Naive B cell (primary cell): ENCODE data around the gene COL27A1. TPM values are rescaled to one million over a fixed set of nuclear protein-coding genes. Genes with fewer than 3 reads are reported as not detected.

Source experiments
- ATAC-seq, 2 donors: fragments of 150-1000 bp; cut with Tn5 transposase; 2 replicates each; pipeline ENCODE4 v1.10.0; 2021; ENCODE audit warnings: low read depth in 2 of 2, mild to moderate bottlenecking in 2 of 2, moderate library complexity in 2 of 2
- DNase-seq: peaks from one replicate; pipeline ENCODE4 v3.0.0; 2022
- H3K27ac Mint-ChIP-seq, 6 donors: one replicate each; pipeline ENCODE4 v1.8.0; 2020 to 2022; ENCODE audit warnings: mild to moderate bottlenecking in 6 of 6, mixed read lengths in 6 of 6, moderate library complexity in 5 of 6, inconsistent platforms in 2 of 6
- H3K27me3 Mint-ChIP-seq, 3 donors: one replicate each; pipeline ENCODE4 v1.8.0; 2021 to 2022; ENCODE audit warnings: mixed read lengths in 3 of 3, mild to moderate bottlenecking in 1 of 3
- H3K36me3 Mint-ChIP-seq, 2 donors: one replicate each; pipeline ENCODE4 v1.8.0; 2020 to 2022; ENCODE audit warnings: mixed read lengths in 2 of 2, inconsistent platforms in 1 of 2, mild to moderate bottlenecking in 1 of 2
- H3K4me1 Mint-ChIP-seq, 3 donors: one replicate each; pipeline ENCODE4 v1.8.0; 2020 to 2022; ENCODE audit warnings: mixed read lengths in 3 of 3, inconsistent platforms in 1 of 3, mild to moderate bottlenecking in 1 of 3, moderate library complexity in 1 of 3
- H3K4me3 Mint-ChIP-seq, 8 donors: one replicate each; pipeline ENCODE4 v1.8.0; 2020 to 2022; ENCODE audit warnings: mild to moderate bottlenecking in 8 of 8, mixed read lengths in 8 of 8, moderate library complexity in 8 of 8, inconsistent platforms in 2 of 8
- H3K9me3 Mint-ChIP-seq, 7 donors: one replicate each; pipeline ENCODE4 v1.8.0; 2020 to 2022; ENCODE audit warnings: mixed read lengths in 7 of 7, mild to moderate bottlenecking in 5 of 7, inconsistent platforms in 2 of 7, moderate library complexity in 1 of 7
- polyA plus RNA-seq, 6 donors: library from polyadenylated mRNA; unstranded; fragments of 300-500 nt; fragmentation: Illumina TruSeq; gene quantifications; one replicate each; pipeline ENCODE4 v1.2.3, GENCODE V29; 2021; ENCODE audit warnings: low read depth in 6 of 6

The COL27A1 gene
- polyA plus RNA-seq, 6 donors from 2014 or later: 0.04 TPM; not detected in 5

DNA sequence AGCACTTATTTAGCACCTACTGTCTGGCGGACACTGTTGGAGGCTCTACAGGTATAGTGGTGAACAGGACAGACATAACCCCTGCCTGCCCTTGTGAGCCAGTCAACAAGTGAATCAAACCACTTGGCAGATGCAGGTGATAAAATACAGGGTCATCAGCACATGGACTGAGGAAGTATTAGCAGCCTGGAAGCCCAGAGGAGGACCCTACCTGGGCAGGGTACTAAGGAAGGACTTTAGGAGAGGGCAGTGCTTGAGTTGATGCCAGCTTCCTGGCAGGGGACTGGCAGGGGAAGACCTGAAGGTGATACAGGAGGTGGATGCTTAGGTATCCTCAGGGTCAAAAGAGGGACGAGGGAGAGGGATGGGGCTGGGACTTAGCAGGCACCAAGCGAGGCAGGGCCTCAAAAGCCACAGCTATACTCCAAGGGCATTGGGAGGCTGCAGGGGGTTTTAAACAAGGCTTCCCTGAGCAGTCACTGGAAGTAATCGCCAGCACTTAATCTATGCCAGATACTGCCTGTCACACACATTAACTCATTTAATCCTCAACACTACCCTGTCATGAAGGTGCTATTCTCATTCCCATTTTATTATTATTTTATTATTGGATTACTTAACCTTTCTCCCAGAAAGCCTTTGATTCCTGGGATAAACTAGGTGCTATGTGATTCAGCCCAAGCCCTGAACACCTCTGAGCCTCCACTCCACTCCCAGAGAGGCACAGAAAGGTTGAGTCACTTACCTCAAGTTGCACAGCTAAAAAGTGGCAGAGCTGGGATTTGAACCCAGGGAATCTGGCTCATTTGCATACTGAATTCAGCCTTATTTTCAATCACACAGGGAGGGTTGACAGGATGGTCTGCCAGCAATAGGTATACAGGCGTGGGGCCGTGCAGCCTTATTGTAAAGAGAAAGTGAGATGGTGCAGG, 103.8 kb downstream of the COL27A1 start:
- Mint-ChIP-seq H3K27ac (no peak overlapping the region), H3K9me3 (no peaks in the 10 kb centered on the region), H3K4me1 (no peaks in the 10 kb centered on the region), H3K4me3 (no peak overlapping the region), H3K36me3 (no peaks in the 10 kb centered on the region), H3K27me3 (peaks cover 0 to 11% (median 0%) of the 10 kb centered on the region in 3 donors)
- DNase-seq: no peak
- ATAC-seq: no peak

DNA sequence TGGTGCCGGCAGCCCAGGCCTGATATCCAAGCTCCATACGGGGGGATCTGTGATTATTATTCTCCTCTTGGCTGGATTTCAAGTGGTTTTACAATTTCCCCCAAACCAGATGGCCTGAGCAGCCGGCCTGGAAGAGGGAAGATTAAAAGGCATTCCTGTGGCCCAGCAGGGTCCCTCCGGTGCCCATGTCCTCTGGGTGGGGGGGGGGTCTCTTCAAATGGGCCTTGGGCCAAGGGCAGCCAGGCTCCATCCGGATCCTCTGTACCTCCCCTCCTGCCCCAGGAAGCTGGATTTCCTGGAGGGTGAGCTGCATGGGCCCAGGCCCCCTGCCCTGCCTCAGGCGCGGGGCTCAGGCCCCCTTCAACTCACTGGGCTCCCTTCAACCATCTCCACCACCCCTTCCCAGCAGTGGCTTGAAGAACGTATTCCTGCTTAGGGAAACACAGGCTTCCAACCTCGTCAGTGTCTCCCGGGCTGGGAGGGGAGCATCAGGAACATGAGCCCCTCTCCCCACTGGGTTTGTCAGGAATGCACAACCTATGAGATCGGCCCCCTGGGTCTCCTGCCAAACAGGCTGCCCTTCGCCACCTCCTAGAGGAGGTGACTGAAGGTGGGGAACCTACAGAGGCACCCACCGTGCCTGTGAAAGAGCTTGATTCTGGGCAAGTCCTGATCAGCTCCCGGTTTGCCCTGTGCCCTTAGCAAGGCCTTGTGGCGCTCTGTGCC, 104.6 kb downstream of the COL27A1 start:
- ATAC-seq: no peak
- H3K4me1 Mint-ChIP-seq: no peaks in the 10 kb centered on the region
- no peaks in the 10 kb centered on the region for H3K36me3 Mint-ChIP-seq
- no peaks in the 10 kb centered on the region for H3K9me3 Mint-ChIP-seq
- peak overlapping the region in 1 of 6 donors; percentile 81 for H3K27ac Mint-ChIP-seq
- no peak overlapping the region for H3K4me3 Mint-ChIP-seq
- H3K27me3 Mint-ChIP-seq: peaks cover 0 to 8% (median 3%) of the 10 kb centered on the region in 3 donors
- DNase-seq: no peak

DNA sequence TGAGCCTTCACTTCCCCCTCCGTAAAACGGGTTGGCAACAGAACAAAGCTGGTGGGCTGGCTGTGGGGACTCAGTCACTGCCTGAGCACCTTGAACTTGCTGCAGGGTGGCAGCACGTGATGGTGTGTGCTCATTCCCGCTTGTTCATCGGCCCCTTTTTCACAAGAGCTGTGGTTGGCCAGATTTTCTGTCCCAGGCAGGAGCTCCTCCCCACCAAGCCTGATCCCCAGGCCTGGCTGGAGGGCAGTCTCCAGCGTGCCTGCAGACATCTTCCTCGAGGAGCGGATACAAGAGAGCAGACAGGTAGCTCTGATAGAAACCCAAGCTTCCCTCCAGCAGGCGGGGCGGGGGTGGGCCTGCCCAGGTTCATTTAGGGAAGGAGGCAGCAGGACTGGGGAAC, 105.7 kb downstream of the COL27A1 start:
- Mint-ChIP-seq H3K36me3 (no peaks in the 10 kb centered on the region), H3K27ac (no peak overlapping the region), H3K4me3 (no peak overlapping the region), H3K27me3 (peaks cover 0 to 14% (median 5%) of the 10 kb centered on the region in 3 donors), H3K4me1 (peaks cover 0 to 1% (median 0%) of the 10 kb centered on the region in 3 donors), H3K9me3 (no peaks in the 10 kb centered on the region)
- DNase-seq: no peak
- no peak for ATAC-seq

DNA sequence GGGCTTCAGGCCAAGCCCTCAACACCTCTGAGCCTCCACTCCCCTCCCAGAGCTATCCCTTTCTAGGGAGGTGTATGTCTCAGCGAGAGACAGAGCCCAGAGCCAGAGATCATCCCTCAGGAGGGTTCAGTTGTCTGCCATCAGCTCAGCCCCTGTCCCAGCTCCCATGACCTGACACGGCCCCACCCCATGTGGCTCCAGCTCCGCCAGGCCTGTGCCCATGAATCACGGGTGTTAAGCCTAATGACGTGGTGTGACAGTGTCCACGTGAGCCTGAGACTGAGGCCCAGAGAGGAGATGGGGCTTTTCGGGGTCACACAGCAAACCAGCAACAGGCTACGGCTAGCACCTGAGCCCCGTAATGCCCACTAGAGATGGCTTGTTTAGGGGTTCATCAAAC, 106.7 kb downstream of the COL27A1 start:
- ATAC-seq: no peak
- no peak overlapping the region for H3K4me3 Mint-ChIP-seq

GRCh38 chr9:114263853-114264510, 108.6 kb downstream of the COL27A1 start:
- Mint-ChIP-seq H3K4me1 (peaks cover 0 to 3% (median 0%) of the 10 kb centered on the region in 3 donors), H3K9me3 (no peaks in the 10 kb centered on the region), H3K27me3 (peaks cover 0 to 20% (median 5%) of the 10 kb centered on the region in 3 donors), H3K4me3 (no peak overlapping the region), H3K27ac (no peak overlapping the region), H3K36me3 (no peaks in the 10 kb centered on the region)
- ATAC-seq (no peak), DNase-seq (no peak)

More for the DNA sequence above, 106.7 kb downstream of the COL27A1 start:
- H3K36me3 Mint-ChIP-seq: no peaks in the 10 kb centered on the region
- no peak for DNase-seq
- H3K4me1 Mint-ChIP-seq: peaks cover 0 to 3% (median 0%) of the 10 kb centered on the region in 3 donors
- no peaks in the 10 kb centered on the region for H3K9me3 Mint-ChIP-seq
- peak overlapping the region in 1 of 6 donors; percentile 59 for H3K27ac Mint-ChIP-seq
- peaks cover 0 to 20% (median 5%) of the 10 kb centered on the region in 3 donors for H3K27me3 Mint-ChIP-seq

GRCh38 chr9:114264806-114265550, 109.6 kb downstream of the COL27A1 start:
- Mint-ChIP-seq H3K36me3 (no peaks in the 10 kb centered on the region), H3K9me3 (no peaks in the 10 kb centered on the region), H3K27ac (no peak overlapping the region), H3K27me3 (peaks cover 0 to 20% (median 5%) of the 10 kb centered on the region in 3 donors), H3K4me1 (peaks cover 0 to 3% (median 0%) of the 10 kb centered on the region in 3 donors), H3K4me3 (no peak overlapping the region)
- ATAC-seq (no peak), DNase-seq (no peak)

DNA sequence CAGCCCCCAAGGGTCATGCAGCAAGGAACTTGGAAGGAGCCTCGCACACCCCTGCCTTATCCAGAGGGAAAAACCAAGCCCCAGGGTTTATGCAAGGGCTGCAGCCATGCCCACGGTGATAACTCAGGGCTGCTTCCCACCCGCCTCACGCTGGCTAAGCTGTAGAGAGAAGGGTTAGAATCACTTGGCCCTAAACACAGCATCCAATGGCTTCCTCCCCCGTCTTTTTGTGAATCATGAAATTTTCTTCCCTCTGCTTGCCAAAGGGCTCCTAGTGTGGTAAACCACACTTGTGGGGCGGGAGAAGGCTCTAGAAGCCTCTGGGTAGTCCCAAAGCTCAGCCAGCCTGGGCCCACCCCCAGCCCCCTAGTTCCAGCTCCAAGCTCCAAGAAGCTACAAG, 111.6 kb downstream of the COL27A1 start:
- H3K4me1 Mint-ChIP-seq: peaks cover 0 to 3% (median 0%) of the 10 kb centered on the region in 3 donors
- H3K27me3 Mint-ChIP-seq: peaks cover 0 to 20% (median 9%) of the 10 kb centered on the region in 3 donors
- H3K4me3 Mint-ChIP-seq: no peak overlapping the region
- H3K36me3 Mint-ChIP-seq: no peaks in the 10 kb centered on the region
- H3K27ac Mint-ChIP-seq: no peak overlapping the region
- no peak for ATAC-seq
- H3K9me3 Mint-ChIP-seq: no peaks in the 10 kb centered on the region
- no peak for DNase-seq

GRCh38 chr9:114269023-114269422, 113.7 kb downstream of the COL27A1 start:
- Mint-ChIP-seq H3K4me1 (peaks cover 0 to 3% (median 2%) of the 10 kb centered on the region in 3 donors), H3K27me3 (peaks cover 4 to 27% (median 10%) of the 10 kb centered on the region in 3 donors), H3K27ac (no peak overlapping the region), H3K36me3 (no peaks in the 10 kb centered on the region), H3K9me3 (no peaks in the 10 kb centered on the region), H3K4me3 (no peak overlapping the region)
- no peak for DNase-seq
- no peak for ATAC-seq

DNA sequence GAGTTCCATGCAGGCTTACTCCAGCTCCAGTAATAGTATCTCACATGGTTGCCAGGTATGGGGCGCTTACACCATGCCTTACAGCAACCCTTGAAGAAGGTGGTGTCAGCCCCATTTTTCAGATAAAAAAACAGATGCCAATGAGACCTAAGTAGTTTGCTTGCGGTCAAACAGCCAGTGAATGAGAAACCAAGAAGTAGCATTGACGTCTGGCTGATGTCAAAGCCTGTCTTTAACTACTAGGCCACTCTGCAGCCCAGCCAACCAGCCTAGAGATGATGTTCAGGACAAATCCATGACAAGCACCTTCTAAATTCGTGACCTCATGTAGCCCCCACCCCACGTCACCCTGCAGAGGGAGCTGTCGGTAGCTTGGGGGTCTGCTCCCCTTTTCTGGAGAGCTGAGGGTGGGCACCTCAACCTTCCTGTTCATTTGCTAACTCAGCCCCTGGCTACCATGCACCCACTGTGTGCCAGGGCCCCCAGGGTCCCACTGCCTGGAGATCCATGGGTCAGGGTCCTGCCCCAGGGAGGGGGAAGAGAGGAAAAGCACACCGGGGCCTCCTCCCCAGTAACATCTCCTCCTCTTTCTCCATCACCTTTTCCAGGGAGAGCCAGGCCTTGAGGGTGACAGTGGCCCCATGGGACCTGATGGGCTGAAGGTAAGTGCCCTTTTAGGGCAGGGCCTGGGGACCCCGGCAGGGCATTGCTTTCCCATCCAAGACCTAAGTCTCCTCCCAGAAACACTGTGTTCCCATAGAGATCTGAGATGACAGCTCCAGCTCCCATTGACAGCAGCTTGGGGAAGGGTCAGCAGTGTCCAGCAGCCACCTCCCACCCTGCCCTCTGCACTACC, 115.0 kb downstream of the COL27A1 start:
- Mint-ChIP-seq H3K4me3 (no peak overlapping the region), H3K9me3 (no peaks in the 10 kb centered on the region), H3K4me1 (peaks cover 0 to 3% (median 2%) of the 10 kb centered on the region in 3 donors), H3K36me3 (no peaks in the 10 kb centered on the region), H3K27ac (no peak overlapping the region), H3K27me3 (peaks cover 4 to 20% (median 10%) of the 10 kb centered on the region in 3 donors)
- no peak for ATAC-seq
- DNase-seq: no peak

- no peak for DNase-seq
- H3K27me3 Mint-ChIP-seq: peaks cover 4 to 10% (median 7%) of the 10 kb centered on the region in 3 donors
- no peaks in the 10 kb centered on the region for H3K36me3 Mint-ChIP-seq
These were observed 116.5 kb downstream of the COL27A1 start for GRCh38 chr9:114271556-114272510.

DNA sequence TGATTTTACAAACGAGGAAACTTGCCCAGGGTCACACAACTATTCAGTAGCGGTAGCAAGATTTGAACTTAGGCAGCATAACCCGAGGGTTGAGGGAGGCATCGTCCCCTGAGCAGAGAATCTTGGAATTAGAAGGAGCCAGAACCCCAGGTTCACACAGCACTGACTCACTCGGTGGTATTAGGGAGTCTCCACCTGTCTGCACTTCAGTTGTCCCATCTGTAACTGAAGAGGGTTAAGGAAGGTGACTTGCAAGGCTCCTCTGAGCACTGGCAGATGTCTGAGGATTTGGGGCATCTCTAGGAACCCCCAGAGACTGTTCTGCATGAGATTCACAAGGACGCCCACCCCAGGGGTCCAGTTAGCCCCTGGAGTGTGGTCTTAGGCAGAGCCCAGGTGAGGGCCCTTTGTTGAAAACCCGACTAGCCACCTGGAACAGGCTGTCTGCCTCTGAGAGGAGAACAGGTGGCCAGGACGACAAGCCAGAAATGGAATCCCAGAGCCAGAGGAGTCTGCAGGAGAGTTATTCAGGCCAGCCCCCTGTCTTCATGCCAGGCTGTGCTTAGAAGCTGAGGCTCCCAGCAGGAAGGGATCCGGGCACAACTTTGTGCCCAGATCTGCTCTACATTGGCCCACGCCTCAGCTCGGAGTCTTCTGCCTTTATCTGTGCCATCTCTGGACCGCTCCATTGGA, 117.5 kb downstream of the COL27A1 start:
- DNase-seq (no peak), ATAC-seq (no peak)
- Mint-ChIP-seq H3K27me3 (peaks cover 4 to 10% (median 7%) of the 10 kb centered on the region in 3 donors), H3K27ac (no peak overlapping the region), H3K4me1 (peaks cover 0 to 2% (median 0%) of the 10 kb centered on the region in 3 donors), H3K9me3 (peaks cover 0 to under 1% (median 0%) of the 10 kb centered on the region in 7 donors), H3K36me3 (no peaks in the 10 kb centered on the region), H3K4me3 (no peak overlapping the region)

More at GRCh38 chr9:114271556-114272510, 116.5 kb downstream of the COL27A1 start:
- peaks cover 0 to 2% (median 0%) of the 10 kb centered on the region in 3 donors for H3K4me1 Mint-ChIP-seq
- H3K9me3 Mint-ChIP-seq: no peaks in the 10 kb centered on the region
- ATAC-seq: no peak
- H3K4me3 Mint-ChIP-seq: peak overlapping the region in 2 of 8 donors; percentile 35 to 69
- peak overlapping the region in 1 of 6 donors; percentile 37 for H3K27ac Mint-ChIP-seq
